Inflammatory macrophage treated with lipopolysaccharide for 1 hour (primary cell): ENCODE results near the gene DNAH10.
"Not testable (repeated sequence)": the region's sequence is repeated elsewhere in the genome, so short reads cannot be mapped to it uniquely, and the experiment has no call there.

ENCODE experiments used
- DNase-seq, 2 donors: peaks; one replicate each; pipeline ENCODE4 v3.0.0-alpha.2; 2020 to 2022

Gene DNAH10

DNA sequence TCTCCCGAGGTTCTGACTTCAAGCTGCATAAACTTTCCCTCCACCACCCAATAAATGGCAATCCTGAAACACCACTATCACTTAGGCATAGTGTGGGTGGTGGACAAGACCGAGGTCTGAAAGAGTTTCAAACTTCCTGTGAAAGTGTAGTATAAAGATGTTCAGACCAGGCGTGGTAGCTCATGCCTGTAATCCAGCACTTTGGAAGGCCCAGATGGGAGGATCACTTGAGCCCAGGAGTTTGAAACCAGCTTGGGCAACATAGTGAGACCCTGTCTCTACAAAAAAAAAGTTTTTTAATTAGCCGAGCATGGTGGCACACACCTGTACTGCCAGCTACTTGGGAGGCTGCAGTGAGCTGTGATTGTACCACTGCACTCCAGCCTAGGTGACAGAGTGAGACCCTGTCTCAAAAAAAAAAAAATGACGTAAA, 148.7 kb downstream of the DNAH10 start:
- DNase-seq = no peak

DNA sequence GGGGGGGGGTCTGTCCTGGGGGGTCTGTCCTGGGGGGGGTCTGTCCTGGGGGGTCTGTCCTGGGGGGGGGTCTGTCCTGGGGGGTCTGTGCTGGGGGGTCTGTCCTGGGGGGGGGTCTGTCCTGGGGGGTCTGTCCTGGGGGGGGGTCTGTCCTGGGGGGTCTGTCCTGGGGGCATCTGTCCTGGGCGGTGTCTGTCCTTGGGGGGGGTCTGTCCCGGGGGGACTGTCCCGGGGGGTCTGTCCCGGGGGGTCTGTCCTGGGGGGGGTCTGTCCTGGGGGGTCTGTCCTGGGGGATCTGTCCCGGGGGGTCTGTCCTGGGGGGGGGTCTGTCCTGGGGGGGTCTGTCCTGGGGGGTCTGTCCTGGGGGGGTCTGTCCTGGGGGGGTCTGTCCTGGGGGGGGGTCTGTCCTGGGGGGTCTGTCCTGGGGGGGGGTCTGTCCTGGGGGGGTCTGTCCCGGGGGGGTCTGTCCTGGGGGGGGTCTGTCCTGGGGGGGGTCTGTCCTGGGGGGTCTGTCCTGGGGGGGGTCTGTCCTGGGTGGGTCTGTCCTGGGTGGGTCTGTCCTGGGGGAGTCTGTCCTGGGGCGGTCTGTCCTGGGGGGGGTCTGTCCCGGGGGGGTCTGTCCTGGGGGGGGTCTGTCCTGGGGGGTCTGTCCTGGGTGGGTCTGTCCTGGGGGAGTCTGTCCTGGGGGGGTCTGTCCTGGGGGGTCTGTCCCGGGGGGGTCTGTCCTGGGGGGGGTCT, 149.7 kb downstream of the DNAH10 start:
- not testable (repeated sequence) for DNase-seq

DNA sequence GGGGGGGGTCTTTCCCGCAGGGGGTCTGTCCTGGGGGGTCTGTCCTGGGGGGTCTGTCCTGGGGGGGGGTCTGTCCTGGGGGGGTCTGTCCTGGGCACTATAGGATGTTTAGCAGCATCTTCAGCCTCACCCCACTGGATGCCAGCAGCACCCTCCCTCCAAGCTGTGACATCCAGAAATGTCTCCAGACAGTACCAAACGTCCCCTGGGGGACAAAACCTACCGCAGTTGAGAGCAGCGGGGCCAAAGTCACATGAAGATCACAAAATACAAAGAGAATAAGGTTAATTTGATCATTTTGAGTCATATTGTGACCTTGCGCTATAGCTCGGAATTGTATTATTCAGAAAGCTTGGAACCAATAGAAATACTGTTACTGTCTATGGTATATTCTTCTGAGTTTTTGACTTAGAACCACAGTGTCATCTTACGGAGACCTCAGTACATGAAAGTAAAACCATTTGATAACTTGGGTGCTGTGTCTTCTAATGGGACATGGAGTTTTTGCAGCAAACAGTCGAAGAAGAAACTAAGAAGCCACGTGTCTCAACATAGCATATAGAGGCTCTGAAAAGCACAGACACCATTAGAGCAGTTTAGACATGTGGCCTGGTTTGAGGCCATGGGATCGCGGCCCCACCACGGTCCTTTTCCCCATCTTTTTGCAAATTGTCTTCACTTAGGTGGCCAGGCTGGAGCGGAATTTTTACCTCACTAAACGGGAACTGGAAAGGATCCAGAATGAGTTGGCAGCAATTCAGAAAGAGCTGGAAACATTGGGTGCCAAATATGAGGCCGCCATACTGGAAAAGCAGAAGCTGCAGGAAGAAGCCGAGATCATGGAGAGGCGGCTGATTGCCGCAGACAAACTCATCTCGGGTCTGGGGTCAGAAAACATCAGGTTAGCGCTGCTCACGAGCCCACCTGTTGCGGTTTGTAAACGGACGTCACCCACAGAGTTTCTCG, 150.6 kb downstream of the DNAH10 start:
- no peak for DNase-seq

DNA sequence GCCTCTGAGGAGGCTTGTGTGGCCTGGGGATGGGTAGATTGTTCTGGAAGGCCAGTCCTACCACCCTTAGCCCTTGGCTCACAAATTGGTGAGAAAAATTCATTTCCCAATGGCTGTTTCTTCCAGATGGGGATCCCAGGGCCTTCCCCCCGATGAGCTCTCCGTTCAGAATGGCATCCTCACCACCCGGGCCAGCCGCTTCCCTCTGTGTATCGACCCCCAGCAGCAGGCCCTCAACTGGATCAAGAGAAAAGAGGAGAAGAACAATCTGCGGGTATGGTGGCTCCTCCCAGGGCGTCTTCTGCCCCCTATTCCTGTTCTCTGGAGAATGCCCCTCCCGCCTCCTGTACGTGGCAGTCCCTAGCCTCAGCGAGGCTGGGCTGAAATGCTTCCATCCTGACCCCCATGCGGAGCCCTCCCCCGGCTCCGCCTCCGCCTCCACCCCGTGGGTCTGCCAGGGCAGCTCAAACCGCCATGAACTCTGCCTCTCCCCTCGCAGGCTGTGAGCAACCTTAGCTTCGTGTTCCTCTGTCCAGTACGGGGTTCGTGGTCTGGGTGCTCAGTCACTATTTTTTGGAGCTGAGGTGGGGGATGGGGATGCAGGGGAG, 152.7 kb downstream of the DNAH10 start:
- DNase-seq = no peak

DNA sequence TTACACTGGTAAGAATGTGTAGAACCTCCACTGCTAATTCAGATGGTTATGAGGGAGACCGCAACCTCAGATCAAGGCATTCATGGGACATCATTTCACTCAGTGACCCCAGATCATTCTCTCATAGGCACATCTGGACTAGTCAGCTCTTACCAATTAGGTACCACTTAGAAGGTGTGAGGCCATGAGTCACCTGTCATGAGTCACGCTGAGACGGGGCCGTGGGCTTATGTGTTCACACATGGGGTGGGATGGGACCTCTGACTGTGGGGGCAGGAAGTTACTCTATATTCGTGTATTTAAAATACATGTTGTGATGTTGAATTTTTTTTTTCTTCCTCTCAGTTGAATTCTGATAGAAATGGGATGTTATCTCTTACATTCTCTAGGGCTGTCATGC, 154.6 kb downstream of the DNAH10 start:
- DNase-seq = no peak

DNA sequence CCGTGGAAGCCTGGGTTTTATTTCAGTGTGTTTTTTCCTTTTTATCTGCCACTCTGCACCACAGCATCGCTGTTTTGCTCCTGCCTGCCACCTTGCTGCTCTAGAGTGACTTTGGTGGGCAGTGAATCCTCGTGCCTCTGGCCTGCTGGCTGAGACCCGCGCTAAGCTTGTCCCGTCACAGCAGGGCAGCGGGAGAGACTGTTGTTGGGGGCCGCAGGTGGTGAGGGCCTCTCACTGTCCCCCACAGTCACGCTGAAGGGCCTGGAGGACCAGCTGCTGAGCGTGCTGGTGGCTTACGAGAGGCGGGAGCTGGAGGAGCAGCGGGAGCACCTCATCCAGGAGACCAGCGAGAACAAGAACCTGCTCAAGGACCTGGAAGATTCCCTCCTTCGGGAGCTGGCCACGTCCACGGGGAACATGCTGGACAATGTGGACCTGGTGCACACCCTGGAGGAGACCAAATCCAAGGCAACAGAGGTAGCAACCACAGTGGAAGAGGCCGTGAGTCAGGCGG, 155.3 kb downstream of the DNAH10 start:
- no peak for DNase-seq

DNA sequence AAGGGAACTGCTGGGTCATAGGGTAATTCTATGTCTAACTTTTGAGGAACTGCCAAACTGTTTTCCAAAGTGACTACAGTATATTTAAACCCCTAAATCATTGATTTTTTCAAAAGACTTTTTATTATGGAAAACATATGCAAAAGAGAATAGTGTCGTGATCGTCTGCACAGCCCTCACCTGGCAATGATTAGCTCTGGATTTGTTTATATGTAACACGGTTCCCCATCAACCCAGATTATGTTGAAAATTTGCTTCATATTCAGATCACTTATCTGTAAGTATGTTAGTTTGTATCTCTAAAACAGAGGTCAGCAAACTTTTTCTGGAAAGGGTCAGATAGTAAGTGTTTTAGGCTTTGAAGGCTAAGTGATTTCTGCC, 157.9 kb downstream of the DNAH10 start:
- DNase-seq = no peak

DNA sequence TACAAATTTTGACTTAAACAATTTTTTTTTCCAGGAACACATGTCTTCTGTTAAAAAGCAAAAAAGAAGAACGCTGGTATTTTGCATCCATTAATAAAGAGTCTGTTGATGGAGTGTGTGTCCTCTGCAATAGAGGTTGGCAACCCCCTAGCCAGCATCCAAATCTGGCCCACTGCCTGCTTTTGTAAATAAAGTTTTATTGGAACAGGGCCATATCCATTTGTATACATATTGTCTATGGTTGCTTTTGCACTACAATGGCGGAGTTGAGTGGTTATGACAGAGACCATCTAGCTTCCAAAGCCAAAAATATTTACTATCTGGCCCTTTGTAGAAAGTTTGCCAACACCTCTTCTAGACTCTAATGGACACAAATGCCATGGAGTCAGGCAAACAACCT, 160.9 kb downstream of the DNAH10 start:
- DNase-seq = no peak

DNA sequence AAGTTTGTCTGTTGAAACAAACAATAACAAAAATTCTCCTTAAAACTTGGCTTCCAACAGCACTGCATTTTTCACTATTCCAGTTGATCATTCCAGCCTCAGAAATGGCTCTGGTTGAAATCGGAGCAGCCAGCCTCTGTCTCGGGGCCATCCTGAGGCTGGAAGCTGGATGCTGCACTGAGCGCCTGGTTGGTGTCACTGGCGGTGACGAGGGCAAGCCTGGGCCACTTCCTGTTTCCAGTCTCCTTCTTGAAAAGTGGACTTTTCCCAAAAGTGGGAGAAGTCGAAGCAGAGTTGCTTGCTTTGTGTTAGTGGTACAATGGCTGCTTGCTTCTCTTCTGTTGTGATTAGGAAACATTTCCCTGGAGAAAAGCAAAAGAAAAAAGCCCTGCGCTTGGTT, 161.8 kb downstream of the DNAH10 start:
- no peak for DNase-seq

DNA sequence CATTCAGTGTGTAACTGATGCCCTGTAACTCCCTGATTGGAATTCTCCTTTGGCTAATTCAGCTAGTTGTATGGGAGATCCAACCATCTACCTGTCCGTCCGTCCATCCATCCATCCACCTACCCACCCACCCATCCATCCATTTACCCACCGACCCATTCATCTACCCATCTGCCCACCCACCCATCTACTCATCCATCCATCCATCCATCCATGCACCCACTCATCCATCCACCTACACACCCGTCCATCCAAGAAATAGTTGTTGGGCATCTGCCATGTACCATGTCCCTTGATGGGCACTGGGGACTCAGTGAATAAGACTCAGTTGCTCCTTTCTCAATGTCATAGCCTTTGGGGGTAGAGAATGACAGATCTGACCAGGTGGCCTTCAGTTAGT, 162.4 kb downstream of the DNAH10 start:
- no peak for DNase-seq

DNA sequence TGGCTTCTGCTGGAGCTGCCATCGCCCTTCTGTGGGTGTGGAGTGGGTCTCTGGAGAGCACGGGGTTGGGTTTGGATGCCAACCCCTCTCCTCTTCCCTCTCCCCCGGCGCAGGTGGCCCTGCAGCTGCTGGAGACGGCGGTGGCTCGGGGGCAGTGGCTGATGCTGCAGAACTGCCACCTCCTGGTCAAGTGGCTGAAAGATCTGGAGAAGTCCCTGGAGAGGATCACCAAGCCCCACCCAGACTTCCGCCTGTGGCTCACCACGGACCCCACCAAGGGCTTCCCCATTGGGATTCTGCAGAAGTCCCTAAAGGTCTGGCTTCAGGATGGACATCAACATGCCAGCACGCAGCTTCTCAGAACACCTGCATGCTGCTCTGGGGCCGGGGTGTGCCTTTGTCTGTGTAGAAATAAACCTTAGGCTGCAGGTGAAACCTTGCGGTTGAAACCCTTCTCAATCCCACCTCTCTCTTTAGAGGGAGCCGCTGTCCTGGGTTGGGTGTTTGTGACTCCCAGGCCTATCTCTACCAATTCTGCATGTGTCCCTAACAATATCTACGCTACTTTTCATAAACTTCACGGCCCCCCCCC, 166.3 kb downstream of the DNAH10 start:
- DNase-seq = no peak

DNA sequence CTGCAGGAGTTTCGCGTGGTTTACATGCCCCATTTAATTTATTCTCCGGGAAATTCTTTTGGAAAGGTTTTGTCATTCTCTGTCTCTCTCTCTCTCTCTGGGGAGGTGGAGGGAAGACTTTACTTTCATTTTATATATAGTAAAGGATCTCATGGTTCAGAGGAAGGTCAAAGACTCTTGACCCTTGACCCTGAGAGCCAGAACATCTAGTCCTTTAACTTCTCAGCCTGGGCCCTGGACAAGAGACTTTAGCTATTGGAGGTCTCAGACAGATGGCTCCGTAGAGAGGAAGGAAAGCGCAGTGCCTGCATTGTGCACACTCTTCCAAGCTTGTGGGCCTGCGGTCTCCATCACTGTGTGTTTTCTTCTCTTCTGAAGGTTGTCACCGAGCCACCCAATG, 166.8 kb downstream of the DNAH10 start:
- no peak for DNase-seq

DNA sequence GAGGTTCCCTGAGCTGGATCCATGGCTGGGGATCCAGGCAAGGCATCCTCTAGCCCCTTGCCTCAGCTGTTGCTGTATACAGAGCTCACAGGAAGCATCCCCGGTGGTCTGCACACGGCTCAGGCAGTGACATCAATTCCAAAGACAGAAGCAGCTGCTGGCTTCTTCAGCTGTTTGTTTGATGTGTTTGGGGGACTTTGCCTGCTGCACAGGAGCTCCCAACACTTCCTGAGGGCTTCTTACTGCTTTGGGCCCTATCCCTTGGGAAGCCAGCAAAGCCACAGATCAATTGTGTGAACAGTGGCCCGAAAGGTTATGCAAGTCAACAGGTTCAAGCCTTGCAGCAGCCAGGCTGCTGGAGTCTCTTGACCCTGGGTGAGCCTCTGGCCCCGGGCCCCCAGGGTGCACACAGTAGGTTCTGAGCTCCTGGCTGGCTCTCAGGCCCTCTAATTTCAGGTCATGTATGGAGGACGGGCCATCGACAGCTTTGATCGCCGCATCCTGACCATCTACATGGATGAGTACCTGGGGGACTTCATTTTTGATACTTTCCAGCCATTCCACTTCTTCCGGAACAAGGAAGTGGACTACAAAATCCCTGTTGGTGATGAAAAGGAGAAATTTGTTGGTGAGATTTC, 168.0 kb downstream of the DNAH10 start:
- DNase-seq = no peak

DNA sequence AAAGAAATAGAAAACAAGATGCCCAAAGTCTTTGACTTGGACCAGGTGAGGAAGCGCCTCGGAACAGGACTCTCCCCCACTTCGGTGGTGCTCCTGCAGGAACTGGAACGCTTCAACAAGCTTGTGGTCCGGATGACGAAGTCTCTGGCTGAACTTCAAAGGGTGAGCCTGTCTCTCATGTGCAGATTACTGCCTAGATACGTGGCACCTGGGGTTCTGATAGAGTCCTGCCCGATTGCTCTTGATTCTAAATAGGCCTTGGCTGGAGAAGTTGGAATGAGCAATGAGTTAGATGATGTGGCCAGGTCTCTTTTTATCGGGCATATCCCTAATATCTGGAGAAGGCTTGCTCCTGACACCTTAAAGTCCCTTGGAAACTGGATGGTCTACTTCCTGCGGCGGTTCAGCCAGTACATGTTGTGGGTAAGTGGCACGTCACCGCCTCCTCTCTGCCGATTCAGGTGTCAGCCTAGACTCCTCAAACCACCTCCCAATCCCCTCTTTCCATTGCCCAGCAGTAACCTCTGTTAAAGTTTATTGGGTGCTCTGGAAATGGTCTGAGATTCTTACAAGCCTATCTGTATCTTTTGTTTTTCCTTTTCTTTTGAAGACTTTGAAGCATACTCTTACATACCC, 169.7 kb downstream of the DNAH10 start:
- DNase-seq = no peak

DNA sequence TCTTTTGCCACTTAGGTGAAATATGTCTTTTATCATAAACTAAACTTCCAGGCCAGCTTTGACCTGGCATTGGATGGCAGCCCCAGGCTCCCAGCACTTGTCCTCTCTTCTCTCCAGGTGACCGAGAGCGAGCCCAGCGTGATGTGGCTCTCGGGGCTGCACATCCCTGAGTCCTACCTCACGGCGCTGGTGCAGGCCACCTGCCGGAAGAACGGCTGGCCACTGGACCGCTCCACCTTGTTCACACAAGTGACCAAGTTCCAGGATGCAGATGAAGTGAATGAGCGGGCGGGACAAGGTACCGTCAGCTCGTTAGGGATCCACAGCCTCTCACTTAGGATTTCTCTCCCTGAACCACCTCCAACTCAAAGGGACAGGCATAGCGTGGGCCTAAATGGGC, 171.1 kb downstream of the DNAH10 start:
- no peak for DNase-seq

DNA sequence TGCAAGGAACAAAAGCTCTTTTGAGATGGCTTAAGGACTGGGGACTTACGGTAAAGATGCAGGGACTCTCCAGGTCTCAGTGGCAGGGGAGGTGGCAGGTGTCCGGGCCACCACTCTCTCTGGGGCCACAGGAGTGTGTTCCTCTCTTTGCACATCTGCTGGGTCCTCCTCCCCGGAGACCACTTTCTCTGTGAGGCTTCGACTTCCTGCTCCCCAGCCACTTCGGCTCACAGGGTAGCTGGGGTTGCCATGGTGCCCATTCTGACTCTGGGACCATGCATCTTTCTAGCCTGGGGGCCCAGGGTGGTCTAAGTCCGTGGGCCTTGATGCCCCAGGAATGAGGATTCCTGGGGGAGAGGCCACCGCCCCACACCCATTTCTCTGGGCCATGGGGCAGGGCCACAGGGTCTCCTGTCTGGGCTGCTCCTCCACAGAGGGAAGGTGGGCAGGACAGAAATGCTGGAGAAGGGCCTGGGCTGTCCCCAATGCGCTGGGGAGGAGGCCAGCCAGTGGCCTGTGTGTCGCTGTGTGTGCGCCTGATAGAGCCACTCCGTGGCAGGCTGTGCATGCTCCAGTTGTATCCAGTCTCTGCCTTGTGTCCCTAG, 172.0 kb downstream of the DNAH10 start:
- DNase-seq = no peak

DNA sequence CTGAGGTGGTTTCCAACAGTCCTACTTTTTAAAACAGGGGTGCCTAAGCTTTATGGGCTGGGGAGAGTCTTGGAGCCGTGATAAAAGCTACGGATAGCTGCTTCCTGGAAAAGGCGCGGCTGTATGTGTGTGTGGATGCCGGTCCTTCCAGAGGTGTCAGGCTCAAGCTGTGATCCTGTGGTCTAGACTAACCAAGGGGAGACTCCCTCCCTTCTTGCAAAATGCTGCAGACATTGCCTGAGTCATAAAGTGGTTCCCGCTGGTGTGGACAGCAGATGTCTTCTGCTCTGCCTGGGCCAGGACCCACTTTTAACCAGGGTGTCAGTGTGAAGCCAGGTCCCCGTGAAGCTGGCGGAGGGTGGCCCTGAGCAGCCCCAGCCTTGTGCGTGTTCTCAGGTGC, 172.7 kb downstream of the DNAH10 start:
- peak in 1 of 2 donors; percentile 12 for DNase-seq

DNA sequence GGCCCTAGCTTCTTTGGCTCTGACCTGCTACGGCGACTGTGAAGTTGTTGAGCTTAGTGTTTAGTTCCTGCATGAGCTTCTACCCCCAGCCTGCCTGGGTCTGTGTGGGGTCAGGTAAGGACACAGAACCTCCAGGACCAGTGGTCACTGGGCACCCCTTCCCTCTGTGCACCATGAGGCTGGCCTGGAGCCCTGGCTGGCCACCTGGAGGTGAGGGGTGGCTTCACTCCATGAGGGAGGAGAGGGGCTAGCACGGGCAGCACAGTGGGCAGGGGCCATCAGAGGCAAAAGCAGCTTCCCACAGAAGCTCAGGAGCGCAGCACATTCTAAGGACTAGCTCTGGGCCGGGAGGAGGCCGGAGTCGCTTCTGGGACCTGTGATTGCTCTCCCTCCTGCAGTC, 173.9 kb downstream of the DNAH10 start:
- DNase-seq = no peak

DNA sequence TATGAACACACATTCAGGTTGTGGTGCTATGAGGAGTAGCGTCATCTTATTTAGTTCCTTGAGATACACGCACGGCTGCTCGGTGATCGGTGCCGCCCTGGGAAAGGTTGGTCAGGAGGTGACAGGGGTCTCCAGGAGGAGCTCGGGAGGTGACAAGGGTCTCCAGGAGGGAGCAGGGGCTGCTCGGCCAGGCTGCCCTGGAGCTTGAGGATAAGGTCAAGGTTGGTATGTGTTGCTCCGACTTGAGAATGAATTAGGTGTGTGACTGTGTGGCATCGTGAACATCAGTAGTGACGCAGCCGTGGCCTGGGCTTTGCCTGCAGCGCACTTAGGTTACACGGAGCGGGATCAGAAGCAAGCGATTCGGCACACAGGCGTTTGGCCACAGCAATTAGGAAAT, 174.4 kb downstream of the DNAH10 start:
- DNase-seq = no peak

DNA sequence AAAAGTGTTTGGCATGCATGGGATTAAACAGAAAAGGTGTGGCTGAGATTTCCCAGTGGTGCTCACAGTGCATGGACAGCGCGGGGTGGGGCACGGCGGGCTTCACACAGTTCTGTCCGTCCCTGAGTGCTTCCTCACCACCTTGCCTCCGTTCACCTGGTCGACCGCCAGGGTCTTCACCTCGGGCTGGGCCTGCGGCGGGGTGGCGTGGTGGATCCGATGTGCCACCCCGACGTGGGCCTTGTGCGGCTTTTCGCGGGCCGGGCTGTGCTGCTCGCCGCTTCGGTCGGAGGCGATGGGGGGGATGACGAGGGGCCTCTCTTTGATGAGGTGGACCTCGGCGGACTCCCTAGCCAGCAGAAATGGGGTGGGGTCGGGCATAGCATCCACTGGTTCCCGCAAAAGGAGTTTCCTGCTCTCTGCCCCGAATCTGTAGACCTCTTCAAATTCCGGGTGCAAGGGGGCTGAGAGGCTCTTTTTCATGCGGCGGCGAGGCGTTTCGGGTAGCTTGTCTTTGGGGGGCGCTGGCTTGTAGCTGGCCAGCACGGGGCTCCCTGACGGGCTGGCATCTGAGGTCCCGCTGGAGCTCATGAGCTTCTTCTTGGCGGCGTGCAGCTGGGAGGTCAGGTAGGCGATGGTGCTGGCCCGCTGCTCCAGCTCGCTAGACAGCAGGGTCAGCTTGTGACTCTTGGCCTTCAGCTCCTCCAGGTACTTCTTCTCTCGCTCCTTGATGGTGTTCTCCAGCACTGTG, 175.0 kb downstream of the DNAH10 start:
- DNase-seq = no peak
